GM19351 (cell line): ENCODE measurements around the gene CCND2.
"Not testable (repeated sequence)": the region's sequence is repeated elsewhere in the genome, so short reads cannot be mapped to it uniquely, and the experiment has no call there.

ENCODE experiments used
- ATAC-seq: cut with Tn5 transposase; IDR thresholded peaks from one replicate; pipeline ENCODE4 v1.9.1; 2021; ENCODE audit warnings: mild to moderate bottlenecking, moderate library complexity; ENCODE audit not compliant: unreplicated experiment

Gene CCND2

DNA sequence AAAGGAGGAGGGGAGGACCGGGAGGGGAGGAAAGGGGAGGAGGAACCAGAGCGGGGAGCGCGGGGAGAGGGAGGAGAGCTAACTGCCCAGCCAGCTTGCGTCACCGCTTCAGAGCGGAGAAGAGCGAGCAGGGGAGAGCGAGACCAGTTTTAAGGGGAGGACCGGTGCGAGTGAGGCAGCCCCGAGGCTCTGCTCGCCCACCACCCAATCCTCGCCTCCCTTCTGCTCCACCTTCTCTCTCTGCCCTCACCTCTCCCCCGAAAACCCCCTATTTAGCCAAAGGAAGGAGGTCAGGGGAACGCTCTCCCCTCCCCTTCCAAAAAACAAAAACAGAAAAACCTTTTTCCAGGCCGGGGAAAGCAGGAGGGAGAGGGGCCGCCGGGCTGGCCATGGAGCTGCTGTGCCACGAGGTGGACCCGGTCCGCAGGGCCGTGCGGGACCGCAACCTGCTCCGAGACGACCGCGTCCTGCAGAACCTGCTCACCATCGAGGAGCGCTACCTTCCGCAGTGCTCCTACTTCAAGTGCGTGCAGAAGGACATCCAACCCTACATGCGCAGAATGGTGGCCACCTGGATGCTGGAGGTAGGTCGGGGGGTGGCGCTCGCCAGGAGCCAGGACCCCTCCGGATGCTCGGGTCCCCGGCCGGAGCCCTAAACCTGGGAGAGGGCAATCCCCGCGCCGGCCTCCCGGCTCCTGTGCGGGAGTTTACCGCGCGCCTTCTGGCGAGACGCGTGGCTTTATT, at the start of gene CCND2:
CCND2 (plus strand) TSS at position 111 of the 744 bp plus-strand sequence; CDS start at position 390, 279 bp downstream.
- no peak for ATAC-seq

DNA sequence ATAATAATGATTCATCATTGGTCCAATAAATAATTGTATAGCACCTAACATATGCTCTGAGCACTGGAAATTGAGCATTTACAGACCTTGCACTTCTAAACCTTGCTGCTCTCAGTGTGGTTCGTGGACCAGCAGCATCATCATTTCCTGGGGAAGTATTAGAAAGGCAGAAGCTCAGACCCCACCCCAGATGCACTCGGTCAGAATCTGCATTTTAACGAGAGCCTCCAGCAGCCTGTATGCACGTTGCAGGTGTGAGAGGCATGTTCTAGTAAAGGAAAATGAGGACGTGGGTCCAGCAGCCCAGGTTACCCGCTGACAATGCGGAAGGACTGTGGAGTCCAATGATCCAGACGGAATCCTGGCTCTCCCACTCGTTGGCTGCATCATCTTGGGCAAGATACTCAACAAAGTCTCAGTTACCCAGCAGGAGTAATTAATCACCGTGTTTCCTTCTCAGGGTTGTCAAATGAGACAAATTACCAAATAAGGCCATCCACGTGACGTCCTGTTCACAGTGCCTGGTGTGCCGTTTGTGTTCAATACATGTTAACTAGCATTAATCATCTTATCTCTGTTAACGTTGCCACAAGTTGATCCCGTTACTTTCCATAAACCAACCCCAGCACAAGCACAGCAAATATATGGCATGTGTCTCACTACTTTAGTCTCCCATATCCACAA, 49.2 kb upstream of the CCND2 start:
- no peak for ATAC-seq

GRCh38 chr12:4225571-4225970, 48.0 kb upstream of the CCND2 start:
- ATAC-seq = no peak

- no peak for ATAC-seq
Measured at GRCh38 chr12:4227046-4227445, 46.5 kb upstream of the CCND2 start.

DNA sequence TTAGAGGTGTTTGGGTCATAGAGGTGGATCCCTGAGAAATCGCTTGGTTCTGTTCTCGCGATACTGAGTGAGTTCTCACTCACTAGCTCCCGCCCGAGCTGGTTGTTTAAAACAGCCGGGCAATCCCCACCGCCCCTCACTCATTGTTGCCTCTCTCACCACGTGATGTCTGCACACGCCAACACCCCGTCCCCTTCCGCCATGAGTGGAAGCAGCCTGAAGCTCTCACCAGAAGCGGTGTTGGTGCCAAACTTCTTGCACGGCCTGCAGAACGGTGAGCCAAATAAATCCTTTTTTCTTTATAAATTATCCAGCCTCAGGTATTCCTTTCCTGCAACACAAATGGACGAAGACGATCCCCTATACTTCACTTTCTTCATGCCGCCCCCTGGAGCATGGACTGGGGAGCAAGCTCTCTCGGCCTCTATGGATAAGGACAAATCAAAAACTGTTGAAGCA, 45.4 kb upstream of the CCND2 start:
- no peak for ATAC-seq

DNA sequence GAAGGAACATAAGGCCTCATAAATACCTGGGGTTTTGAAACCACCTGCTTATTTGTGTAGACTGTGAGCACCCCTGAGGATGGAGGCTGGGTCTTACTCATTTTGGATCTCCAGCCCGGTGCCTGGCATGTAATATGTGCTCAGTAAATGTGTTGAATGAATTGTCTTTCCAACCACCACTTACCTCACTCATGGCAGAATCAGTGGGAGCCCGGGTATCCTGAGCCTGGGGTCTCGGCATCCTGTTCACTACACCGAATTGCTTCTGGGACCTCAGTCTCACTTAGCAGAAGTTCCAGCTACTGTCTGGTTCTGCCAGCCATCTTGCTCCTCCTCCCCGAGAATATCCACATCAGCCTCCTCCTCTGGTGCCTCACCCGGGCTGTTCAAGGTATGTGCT, 43.0 kb upstream of the CCND2 start:
- ATAC-seq = no peak

DNA sequence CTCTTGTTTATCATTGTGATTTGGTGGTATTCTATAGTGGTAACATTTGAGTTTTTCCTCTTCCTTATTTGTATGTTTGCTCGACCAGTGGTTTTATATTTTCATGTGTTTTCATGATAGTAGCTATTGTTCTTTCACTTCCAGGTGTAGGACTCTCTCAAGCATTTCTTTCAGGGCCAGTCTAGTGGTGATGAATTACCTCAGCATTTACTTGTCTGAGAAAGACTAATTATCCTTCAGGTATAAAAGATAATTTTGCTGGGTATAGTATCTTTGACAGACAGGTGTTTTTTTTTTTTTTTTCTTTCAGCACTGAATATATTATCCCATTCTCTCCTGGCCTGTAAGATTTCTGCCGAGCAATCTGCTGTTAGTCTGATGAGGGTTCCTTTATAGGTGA, 35.0 kb upstream of the CCND2 start:
- no peak for ATAC-seq

DNA sequence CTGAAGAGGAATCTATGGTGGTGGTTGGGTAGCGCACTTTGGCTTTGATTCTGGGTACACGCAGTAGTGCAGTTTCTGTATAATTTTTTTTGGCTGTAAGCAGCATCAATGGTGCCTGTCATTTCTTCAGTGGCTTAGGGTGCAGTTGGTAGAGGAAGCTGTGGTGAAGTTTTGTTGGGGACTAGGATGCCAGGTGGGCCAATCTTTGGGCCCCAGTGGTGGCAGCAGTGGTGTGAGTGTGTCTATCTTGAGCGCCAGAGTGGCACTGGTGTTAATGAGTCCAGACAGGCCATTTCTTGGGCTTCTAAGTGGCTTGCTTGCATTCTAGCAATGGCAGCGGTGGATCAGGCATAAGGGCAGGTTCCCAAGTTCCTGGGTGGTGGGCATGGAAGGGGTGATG, 33.8 kb upstream of the CCND2 start:
- no peak for ATAC-seq

DNA sequence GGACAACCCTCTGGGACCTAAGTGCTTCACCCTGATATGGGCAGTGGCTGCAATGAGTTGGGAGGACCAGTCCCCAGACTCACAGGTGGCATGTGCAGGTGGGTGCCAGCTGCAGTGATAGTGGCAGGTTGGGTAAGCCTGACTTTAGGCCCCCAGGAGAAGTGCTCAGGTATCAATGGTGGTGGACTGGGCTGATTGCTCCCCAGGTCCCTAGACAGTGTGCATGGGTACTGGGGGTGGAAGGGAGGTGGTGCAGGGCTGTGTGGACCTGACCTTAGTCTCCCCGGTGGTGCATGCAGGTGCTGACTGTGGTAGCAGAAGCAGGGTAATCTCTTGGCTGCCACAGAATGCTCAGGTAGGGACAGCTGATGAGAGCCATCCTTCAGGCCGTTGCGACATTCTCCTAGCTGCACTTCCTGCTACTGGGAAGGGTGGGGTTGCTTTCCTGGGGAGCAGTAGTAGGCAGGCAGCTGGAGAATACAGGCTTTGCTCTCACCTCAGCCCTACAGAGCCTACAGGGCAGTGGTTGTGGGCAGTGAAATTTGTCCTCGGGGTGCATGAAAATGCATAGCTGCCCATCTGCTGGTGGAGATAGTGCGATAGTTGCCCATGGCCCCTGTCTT, 33.3 kb upstream of the CCND2 start:
- no peak for ATAC-seq

DNA sequence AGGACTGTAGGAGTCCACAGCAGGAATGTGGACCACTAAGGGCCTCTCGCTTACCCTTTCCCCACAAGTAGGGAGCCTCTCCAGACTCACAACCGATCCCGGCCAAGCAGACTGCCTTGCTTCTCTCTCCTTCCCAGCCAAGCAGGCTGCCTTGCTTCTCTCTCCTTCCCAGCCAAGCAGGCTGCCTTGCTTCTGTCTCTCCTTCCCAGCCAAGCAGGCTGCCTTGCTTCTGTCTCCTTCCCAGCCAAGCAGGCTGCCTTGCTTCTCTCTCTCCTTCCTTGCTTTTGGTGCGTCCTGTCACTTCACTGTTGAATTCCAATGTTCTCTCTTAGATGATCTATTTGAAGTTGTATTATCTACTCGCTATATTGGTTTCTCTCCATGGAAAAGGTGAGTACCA, 32.6 kb upstream of the CCND2 start:
- ATAC-seq = no peak

GRCh38 chr12:4241592-4241991, 32.0 kb upstream of the CCND2 start:
- no peak for ATAC-seq

DNA sequence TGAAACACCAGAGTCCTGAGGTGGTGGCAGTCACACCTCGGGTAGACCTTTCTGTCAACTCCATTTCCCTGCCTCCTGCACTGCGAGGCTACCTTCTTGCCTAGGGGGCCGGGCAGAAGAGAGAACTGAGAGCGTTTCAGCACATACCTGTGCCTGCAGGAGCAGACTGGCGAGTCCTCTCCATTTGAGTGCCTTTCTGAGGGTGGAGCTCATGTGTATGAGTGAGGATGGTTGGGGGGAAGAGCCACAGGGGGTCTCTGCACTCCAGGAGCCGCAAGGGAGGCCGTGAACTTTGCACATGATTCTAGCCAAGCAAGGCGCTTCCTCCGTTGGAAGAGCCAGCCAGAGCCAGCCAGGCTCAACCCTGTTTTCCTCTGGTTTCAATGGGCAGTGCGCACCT, 31.0 kb upstream of the CCND2 start:
- ATAC-seq = no peak

DNA sequence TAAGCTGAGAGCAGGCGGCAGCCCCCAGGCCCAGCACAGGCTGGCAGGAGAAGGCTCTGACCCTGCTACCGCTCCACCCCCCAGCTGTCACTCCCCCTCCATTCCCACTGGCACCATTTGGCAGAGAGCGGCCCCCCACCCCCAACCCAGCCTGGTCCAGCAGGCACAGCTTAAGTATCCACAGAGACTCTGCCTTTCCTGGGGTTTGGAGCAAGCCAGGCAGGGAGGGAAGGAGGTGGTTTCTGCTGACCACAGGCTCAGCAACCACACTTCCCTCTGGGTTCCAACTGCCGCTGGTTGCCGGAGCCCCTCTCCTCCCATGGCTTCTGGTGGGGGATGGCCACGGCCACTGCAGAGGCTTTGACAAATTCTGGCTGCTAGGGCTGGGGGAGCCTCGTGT, 30.5 kb upstream of the CCND2 start:
- ATAC-seq = no peak

GRCh38 chr12:4243491-4244100, 30.0 kb upstream of the CCND2 start:
- not testable (repeated sequence) for ATAC-seq

DNA sequence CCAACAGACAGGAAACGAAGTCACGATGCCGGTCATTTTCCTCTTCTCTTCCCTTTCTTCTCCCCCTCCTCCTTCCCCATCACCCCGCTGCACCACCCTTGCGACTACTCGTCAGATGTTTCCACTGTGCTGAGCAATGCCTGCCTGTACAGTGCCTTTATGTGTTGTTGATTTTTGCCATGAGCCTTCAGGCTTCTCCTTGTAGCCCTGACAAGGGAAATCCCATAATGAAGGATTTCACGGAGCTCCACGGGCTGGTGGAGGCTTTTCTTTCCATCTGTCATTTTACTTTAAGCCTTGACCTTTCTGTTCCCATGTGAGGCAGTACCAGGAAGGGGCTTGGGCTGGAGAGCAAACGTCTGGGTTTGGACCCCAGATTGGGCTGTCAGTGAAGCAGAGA, 28.7 kb upstream of the CCND2 start:
- no peak for ATAC-seq

DNA sequence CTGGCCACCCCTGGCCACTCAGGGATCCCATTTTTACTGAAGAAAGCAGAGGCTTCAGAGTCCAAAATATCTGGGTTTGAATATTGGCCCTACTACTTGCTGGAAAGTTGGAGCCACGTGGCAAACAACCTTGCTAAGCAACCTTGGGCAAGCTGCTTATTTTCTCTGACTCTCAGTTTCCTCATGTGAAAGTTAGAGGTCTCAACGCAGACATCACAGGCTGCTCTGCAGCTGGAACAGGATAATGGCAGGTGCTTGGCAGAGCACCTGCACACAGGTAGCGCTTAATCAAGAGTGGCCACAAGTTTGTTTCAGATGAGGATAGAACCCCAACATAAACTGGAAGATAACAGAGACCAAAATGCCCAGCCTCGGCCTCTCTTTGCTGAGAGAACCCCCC, 28.1 kb upstream of the CCND2 start:
- no peak for ATAC-seq

DNA sequence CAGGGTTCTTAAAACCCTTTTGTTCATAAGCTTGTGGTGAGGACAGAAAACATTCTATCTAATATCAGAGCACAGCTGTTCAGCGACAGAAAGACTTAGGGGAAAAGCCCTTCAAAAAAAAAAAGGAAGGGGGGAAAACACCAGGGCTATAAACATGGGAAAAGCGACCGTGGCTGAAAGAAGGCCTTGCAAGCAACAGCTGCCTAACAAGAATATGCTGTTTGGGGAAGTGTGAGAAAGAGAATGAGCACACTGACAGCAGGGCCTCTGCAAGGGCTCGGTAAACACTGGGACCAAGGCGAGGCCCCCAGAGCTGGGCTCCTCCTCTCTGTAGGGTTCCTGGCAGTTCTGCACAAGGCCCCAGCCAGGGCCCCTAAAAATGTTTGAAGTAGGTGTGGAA, 27.4 kb upstream of the CCND2 start:
- no peak for ATAC-seq

DNA sequence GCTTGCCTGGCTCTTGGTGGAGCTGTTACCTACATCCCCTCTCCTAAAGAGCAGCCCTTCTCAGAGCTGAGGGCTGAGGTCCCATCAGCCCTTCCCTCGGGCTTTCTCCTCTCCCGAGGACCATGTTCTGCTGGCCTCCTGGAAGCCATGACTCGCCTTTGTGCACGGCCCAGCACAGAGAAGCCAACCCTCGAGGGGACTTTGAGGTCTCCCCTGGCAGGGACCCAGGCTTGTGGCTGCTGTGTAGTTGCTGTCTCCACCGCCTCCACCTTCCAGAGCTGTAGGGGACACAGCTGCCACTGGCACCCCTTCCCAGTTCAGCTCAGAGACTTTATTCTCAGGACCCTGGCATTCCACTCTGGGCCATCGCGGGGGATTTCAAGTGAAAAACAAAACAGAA, 22.9 kb upstream of the CCND2 start:
- no peak for ATAC-seq

DNA sequence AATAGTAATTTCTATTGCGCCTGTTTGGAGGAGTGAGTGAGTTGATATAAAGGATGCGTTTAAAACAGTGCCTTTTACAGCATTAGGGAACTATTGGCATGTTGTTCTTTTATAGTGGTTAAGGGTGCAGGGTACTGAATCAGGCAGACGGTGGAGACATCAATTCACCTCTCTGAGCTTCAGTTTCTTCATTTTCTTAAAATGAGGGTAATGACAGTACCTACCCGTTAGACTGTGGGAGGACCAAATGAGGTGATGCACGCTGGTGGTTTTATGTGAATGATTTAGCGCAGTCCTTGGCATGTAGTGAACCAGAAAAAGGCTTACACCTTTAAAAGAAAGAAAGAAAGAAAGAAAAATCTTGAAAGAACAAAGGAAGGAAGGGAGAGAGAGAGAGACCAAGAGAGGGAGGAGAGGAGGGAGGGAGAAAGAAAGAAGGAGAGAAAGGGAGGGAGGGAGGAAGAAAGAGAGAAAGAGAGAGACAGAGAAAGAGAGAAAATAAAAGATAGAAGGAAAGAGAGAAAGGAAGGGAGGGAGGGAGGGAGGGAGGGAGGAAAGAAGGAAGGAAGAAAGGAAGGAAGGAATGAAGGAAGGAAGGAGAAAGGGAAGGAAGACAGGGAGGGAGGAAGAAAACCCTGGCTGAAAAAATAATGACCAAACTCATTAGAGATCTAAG, 22.2 kb upstream of the CCND2 start:
- no peak for ATAC-seq

DNA sequence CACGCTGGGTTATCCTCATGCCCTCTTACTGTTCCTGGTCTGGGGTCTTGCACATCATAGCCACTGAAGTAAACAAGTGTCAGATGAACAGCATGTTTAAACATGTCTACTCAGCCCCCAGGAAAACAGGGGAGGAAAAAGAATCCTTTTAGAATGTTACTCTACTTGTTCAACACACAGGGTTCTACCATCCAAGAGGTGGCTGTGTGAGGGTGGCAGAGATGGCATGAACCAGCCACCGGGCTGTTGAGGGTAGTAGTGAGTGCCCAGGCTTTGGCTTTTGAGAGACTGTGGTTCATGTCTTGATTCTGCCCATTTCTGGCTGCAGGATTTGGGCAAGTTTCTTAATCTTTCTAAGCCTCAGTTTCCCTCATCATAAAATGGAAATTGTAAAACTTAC, 21.6 kb upstream of the CCND2 start:
- no peak for ATAC-seq

- no peak for ATAC-seq
Measured at GRCh38 chr12:4252601-4253000, 21.0 kb upstream of the CCND2 start.
